ENCODE measurements around the gene AUTS2. TPM values are rescaled to one million over a fixed set of nuclear protein-coding genes. Genes with fewer than 3 reads are reported as not detected.

Gene AUTS2
- total and polyA plus RNA-seq, 9 of the 15 experiments (the other 6 are each of a cell fraction or from before 2014, with no cell fraction given): 0.58 TPM; not detected in 8

DNA sequence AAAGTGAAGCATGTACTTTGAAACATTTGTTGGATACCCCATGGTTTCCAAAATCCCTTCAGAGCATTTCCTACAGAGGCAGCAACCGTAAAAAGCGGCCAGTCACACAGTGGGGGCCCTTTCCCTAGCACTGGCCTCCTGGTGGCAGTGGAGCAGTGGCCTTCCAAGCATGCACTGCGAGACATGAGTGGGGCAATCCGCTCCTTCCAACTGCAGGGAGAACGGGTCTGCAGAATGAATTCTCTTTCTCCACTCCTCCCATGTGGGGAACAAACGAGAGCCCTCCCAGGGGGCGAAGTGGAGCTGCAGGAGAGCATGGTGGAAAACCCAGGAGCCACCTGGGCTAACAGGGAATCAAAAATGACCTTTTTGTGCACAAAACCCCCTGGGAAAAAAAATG is 990.7 kb downstream of the AUTS2 start:
- DNase-seq (ENCODE audit: extremely low read depth in 1 of 4, low spot score in 3 of 4): no peak
- Histone ChIP-seq H3K36me3 (ENCODE audit: control insufficient read depth, insufficient read depth, low read length) (no peaks in the 10 kb centered on the region), H3K9me1 (ENCODE audit: control insufficient read depth, insufficient read depth, low read length) (no peaks in the 10 kb centered on the region), H2AFZ (ENCODE audit: low read depth, low read length) (no peak overlapping the region), H3K9me3 (replicated peaks; ENCODE audit: control insufficient read depth, insufficient read depth, low read depth, low read length) (no peaks in the 10 kb centered on the region), H3K4me1 (replicated peaks in 1 of 2; ENCODE audit: control insufficient read depth in 2 of 2, insufficient read depth in 2 of 2, low read length in 2 of 2) (no peaks in the 10 kb centered on the region), H3K9ac (ENCODE audit: insufficient read depth in 1 of 2, low read depth in 2 of 2, low read length in 2 of 2) (no peak overlapping the region), H4K20me1 (replicated peaks; ENCODE audit: control insufficient read depth, insufficient read depth, low read length) (no peaks in the 10 kb centered on the region; the same call in 1 of the 2 replicates), H3K27me3 (ENCODE audit: control insufficient read depth in 2 of 2, insufficient read depth in 2 of 2, low read length in 2 of 2) (peaks cover 16 to 24% of the 10 kb centered on the region in 2 experiments), H3K27ac (ENCODE audit: extremely low read depth, low read depth, low read length) (no peak overlapping the region), H3K79me2 (ENCODE audit: control insufficient read depth, insufficient read depth, low read length) (no peaks in the 10 kb centered on the region), H3K4me2 (ENCODE audit: insufficient read depth, low read length) (no peak overlapping the region), H3K4me3 (no peak overlapping the region)
- in situ Hi-C loops (cut with MboI) (no loop called here), intact Hi-C loops (cut with micrococcal nuclease) (no loop called here)
- under 1% methylated on average over 7 of the region's 7 CpGs for WGBS (ENCODE audit: insufficient coverage, low coverage, missing lambda C conversion rate)
- ChIA-PET POLR2A (no interaction called here), CTCF (ENCODE audit: low intra/inter-chr PET ratio) (no interaction called here)
- no peak for FAIRE-seq
- ATAC-seq: no peak
- BruUV-seq (replicated peaks): no TSS peak
- TF ChIP-seq, protein P1, sequence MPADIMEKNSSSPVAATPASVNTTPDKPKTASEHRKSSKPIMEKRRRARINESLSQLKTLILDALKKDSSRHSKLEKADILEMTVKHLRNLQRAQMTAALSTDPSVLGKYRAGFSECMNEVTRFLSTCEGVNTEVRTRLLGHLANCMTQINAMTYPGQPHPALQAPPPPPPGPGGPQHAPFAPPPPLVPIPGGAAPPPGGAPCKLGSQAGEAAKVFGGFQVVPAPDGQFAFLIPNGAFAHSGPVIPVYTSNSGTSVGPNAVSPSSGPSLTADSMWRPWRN (IDR thresholded peaks at IDR 0.05; ENCODE audit: low read depth): no peak
- TF ChIP-seq KLF10 (CRISPR knock-in tag; IDR thresholded peaks at IDR 0.05) (no peak), GTF2A2 (tag; IDR thresholded peaks at IDR 0.05) (no peak), ZNF124 (CRISPR knock-in tag; IDR thresholded peaks at IDR 0.05) (no peak), OTX1 (CRISPR knock-in tag; IDR thresholded peaks at IDR 0.05) (no peak), PPARD (CRISPR knock-in tag; IDR thresholded peaks at IDR 0.05) (no peak), PCBP1 (IDR thresholded peaks at IDR 0.05; ENCODE audit: low read depth, low read length, poor library complexity, severe bottlenecking) (no peak)
- TF ChIP-seq, protein P2, sequence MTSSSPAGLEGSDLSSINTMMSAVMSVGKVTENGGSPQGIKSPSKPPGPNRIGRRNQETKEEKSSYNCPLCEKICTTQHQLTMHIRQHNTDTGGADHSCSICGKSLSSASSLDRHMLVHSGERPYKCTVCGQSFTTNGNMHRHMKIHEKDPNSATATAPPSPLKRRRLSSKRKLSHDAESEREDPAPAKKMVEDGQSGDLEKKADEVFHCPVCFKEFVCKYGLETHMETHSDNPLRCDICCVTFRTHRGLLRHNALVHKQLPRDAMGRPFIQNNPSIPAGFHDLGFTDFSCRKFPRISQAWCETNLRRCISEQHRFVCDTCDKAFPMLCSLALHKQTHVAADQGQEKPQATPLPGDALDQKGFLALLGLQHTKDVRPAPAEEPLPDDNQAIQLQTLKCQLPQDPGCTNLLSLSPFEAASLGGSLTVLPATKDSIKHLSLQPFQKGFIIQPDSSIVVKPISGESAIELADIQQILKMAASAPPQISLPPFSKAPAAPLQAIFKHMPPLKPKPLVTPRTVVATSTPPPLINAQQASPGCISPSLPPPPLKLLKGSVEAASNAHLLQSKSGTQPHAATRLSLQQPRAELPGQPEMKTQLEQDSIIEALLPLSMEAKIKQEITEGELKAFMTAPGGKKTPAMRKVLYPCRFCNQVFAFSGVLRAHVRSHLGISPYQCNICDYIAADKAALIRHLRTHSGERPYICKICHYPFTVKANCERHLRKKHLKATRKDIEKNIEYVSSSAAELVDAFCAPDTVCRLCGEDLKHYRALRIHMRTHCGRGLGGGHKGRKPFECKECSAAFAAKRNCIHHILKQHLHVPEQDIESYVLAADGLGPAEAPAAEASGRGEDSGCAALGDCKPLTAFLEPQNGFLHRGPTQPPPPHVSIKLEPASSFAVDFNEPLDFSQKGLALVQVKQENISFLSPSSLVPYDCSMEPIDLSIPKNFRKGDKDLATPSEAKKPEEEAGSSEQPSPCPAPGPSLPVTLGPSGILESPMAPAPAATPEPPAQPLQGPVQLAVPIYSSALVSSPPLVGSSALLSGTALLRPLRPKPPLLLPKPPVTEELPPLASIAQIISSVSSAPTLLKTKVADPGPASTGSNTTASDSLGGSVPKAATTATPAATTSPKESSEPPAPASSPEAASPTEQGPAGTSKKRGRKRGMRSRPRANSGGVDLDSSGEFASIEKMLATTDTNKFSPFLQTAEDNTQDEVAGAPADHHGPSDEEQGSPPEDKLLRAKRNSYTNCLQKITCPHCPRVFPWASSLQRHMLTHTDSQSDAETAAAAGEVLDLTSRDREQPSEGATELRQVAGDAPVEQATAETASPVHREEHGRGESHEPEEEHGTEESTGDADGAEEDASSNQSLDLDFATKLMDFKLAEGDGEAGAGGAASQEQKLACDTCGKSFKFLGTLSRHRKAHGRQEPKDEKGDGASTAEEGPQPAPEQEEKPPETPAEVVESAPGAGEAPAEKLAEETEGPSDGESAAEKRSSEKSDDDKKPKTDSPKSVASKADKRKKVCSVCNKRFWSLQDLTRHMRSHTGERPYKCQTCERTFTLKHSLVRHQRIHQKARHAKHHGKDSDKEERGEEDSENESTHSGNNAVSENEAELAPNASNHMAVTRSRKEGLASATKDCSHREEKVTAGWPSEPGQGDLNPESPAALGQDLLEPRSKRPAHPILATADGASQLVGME (CRISPR knock-in tag; IDR thresholded peaks at IDR 0.05): no peak
- TF ChIP-seq, protein P3, sequence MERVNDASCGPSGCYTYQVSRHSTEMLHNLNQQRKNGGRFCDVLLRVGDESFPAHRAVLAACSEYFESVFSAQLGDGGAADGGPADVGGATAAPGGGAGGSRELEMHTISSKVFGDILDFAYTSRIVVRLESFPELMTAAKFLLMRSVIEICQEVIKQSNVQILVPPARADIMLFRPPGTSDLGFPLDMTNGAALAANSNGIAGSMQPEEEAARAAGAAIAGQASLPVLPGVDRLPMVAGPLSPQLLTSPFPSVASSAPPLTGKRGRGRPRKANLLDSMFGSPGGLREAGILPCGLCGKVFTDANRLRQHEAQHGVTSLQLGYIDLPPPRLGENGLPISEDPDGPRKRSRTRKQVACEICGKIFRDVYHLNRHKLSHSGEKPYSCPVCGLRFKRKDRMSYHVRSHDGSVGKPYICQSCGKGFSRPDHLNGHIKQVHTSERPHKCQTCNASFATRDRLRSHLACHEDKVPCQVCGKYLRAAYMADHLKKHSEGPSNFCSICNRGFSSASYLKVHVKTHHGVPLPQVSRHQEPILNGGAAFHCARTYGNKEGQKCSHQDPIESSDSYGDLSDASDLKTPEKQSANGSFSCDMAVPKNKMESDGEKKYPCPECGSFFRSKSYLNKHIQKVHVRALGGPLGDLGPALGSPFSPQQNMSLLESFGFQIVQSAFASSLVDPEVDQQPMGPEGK (CRISPR knock-in tag; IDR thresholded peaks at IDR 0.05; ENCODE audit: borderline replicate concordance): no peak
- TF ChIP-seq, protein P4, sequence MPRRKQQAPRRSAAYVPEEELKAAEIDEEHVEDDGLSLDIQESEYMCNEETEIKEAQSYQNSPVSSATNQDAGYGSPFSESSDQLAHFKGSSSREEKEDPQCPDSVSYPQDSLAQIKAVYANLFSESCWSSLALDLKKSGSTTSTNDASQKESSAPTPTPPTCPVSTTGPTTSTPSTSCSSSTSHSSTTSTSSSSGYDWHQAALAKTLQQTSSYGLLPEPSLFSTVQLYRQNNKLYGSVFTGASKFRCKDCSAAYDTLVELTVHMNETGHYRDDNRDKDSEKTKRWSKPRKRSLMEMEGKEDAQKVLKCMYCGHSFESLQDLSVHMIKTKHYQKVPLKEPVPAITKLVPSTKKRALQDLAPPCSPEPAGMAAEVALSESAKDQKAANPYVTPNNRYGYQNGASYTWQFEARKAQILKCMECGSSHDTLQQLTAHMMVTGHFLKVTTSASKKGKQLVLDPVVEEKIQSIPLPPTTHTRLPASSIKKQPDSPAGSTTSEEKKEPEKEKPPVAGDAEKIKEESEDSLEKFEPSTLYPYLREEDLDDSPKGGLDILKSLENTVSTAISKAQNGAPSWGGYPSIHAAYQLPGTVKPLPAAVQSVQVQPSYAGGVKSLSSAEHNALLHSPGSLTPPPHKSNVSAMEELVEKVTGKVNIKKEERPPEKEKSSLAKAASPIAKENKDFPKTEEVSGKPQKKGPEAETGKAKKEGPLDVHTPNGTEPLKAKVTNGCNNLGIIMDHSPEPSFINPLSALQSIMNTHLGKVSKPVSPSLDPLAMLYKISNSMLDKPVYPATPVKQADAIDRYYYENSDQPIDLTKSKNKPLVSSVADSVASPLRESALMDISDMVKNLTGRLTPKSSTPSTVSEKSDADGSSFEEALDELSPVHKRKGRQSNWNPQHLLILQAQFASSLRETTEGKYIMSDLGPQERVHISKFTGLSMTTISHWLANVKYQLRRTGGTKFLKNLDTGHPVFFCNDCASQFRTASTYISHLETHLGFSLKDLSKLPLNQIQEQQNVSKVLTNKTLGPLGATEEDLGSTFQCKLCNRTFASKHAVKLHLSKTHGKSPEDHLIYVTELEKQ (CRISPR knock-in tag; IDR thresholded peaks at IDR 0.05): no peak
